ENCODE results near the gene DCST2.
A peak's percentile ranks its signal among the peaks of the same experiment; 100 is the strongest.

The DCST2 gene

GRCh38 chr1:155069551-155070157 is 36.1 kb upstream of the DCST2 start:
- no peak for ATAC-seq
- no peak for DNase-seq

GRCh38 chr1:155068599-155068998 is 35.0 kb upstream of the DCST2 start:
- ATAC-seq: no peak

GRCh38 chr1:155066777-155067176 is 33.2 kb upstream of the DCST2 start:
- ATAC-seq: no peak
- DNase-seq: no peak

More at GRCh38 chr1:155068599-155068998, 35.0 kb upstream of the DCST2 start:
- DNase-seq: no peak

GRCh38 chr1:155064832-155065429 is 31.4 kb upstream of the DCST2 start:
- DNase-seq (no peak), ATAC-seq (no peak)

GRCh38 chr1:155064111-155064831 is 30.7 kb upstream of the DCST2 start:
- DNase-seq (no peak), ATAC-seq (no peak)

- ATAC-seq (peak; percentile 80), DNase-seq (peak; percentile 84)
These were observed 30.0 kb upstream of the DCST2 start, which contains the start of gene EFNA4 for GRCh38 chr1:155063550-155064110. EFNA4 (plus strand) TSS chr1:155063740; CDS start chr1:155063824, 84 bp downstream.

- DNase-seq: peak; percentile 88
- ATAC-seq: peak; percentile 41
These were observed 29.3 kb upstream of the DCST2 start for GRCh38 chr1:155062702-155063411.

- DNase-seq (no peak), ATAC-seq (peak; percentile 1)
These were observed 28.6 kb upstream of the DCST2 start for GRCh38 chr1:155062151-155062686.

- DNase-seq (peak; percentile 99), ATAC-seq (peak; percentile 63)
These were observed 28.0 kb upstream of the DCST2 start for GRCh38 chr1:155061381-155062150.

GRCh38 chr1:155060736-155061135 is 27.2 kb upstream of the DCST2 start:
- DNase-seq (no peak), ATAC-seq (no peak)

- ATAC-seq (no peak), DNase-seq (no peak)
These were observed 24.2 kb upstream of the DCST2 start for GRCh38 chr1:155057788-155058211.

GRCh38 chr1:155057104-155057503 is 23.5 kb upstream of the DCST2 start:
- no peak for ATAC-seq

GRCh38 chr1:155053531-155054105 is 20.0 kb upstream of the DCST2 start:
- ATAC-seq: no peak
- no peak for DNase-seq

More at GRCh38 chr1:155057104-155057503, 23.5 kb upstream of the DCST2 start:
- DNase-seq: no peak

GRCh38 chr1:155052439-155053395 is 19.1 kb upstream of the DCST2 start:
- DNase-seq (peak; percentile 39), ATAC-seq (peak; percentile 19)

- DNase-seq (peak; percentile 52), ATAC-seq (peak; percentile 48)
These were observed 18.3 kb upstream of the DCST2 start for GRCh38 chr1:155051777-155052398.

GRCh38 chr1:155051342-155051776 is 17.8 kb upstream of the DCST2 start:
- no peak for DNase-seq
- no peak for ATAC-seq

GRCh38 chr1:155050560-155051341 is 17.2 kb upstream of the DCST2 start, which contains the start of gene ADAM15:
ADAM15 (plus strand) TSS chr1:155051316; CDS start chr1:155051387, 71 bp downstream.
- peak; percentile 88 for DNase-seq
- peak; percentile 77 for ATAC-seq
